Astrocyte of the spinal cord (primary cell): Measurements from ENCODE around the gene RFC4.

Experiments used
- DNase-seq: peaks from one replicate; pipeline ENCODE4 v3.0.0; 2011; ENCODE audit warnings: low read depth, low spot score
- H3K4me3 ChIP-seq: 2 replicates; pipeline ENCODE4 v1.5.1; 2011; ENCODE audit warnings: low read depth, mild to moderate bottlenecking, low read length, moderate library complexity
- in situ Hi-C: cut with HindIII; loops from 2 replicates; pipeline ENCODE4 v1.10.0; 2017; ENCODE audit warnings: low sequenced_read_pairs
- TF ChIP-seq, protein P1 (sequence below): IDR thresholded peaks from 2 replicates; pipeline ENCODE4 v1.5.1; 2012; ENCODE audit warnings: low read depth, mild to moderate bottlenecking, low read length, inconsistent platforms

The RFC4 gene

DNA sequence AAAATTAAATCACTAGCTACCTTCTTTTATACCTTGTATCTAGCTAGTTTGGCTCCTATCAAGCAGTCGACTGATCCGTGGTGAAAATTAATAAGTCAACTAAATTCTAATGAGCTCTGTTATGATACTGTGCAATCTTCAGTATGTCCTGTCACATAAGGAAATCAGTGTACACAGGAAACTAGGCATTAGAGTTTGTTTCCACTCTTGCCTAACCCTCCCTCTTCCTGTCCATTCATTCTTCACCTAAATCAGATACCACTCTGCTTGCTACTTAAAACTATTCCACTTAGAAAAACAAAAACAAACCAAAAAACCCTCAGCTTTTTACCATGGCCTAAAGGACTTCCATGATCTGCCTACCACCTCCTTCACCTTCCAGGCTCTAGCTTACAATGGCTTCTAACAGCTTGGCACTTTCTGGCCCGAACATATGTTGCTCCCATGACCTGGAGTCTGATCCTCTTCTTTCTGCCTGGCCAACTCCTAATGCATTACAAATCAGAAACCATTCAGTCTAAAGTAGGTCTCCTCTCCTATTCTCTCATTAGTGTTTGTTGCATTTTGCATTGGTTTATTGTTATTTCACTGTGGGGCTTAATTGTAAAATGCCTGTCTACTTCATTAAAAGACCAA, 7.9 kb downstream of the RFC4 start:
- TF ChIP-seq, protein P1, sequence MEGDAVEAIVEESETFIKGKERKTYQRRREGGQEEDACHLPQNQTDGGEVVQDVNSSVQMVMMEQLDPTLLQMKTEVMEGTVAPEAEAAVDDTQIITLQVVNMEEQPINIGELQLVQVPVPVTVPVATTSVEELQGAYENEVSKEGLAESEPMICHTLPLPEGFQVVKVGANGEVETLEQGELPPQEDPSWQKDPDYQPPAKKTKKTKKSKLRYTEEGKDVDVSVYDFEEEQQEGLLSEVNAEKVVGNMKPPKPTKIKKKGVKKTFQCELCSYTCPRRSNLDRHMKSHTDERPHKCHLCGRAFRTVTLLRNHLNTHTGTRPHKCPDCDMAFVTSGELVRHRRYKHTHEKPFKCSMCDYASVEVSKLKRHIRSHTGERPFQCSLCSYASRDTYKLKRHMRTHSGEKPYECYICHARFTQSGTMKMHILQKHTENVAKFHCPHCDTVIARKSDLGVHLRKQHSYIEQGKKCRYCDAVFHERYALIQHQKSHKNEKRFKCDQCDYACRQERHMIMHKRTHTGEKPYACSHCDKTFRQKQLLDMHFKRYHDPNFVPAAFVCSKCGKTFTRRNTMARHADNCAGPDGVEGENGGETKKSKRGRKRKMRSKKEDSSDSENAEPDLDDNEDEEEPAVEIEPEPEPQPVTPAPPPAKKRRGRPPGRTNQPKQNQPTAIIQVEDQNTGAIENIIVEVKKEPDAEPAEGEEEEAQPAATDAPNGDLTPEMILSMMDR = no peak
- DNase-seq = no peak
- H3K4me3 ChIP-seq = no peak overlapping the region
- in situ Hi-C loops = no loop called here

DNA sequence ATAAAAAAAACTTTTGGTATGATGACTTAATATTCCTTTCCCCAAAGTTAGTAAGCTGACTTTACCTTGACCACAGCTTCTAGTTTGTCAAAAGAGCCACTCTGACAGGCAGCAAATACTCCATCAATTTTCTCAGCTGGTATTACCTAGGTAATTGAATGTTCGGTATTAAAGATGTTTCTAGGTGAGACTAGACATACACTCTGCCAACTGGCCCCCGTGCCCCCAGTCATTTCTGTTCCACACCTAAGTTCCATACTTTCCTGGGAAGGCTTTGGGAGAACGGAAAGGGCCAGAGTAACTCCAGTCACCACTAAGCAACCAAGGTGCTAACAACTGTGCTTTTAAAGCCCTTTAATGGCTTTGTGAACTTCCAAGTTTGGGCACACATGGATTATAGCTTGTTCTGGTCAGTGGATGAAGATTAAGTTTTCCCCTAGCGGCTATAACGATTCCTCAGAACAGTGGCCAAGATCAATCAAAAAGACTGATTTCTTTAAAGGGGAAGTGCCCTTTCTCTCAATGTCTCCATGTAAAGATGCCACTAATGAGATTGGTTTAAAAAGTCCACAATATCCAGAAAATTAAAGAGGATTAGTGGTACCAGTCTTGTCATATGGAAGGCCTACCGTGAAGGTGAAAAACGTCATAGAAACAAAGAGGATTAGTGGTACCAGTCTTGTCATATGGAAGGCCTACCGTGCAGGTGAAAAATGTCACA, 15.9 kb downstream of the RFC4 start:
- peak; percentile 53 for DNase-seq
- in situ Hi-C loops = no loop called here
- no peak overlapping the region for H3K4me3 ChIP-seq
- TF ChIP-seq, protein P1 = no peak

DNA sequence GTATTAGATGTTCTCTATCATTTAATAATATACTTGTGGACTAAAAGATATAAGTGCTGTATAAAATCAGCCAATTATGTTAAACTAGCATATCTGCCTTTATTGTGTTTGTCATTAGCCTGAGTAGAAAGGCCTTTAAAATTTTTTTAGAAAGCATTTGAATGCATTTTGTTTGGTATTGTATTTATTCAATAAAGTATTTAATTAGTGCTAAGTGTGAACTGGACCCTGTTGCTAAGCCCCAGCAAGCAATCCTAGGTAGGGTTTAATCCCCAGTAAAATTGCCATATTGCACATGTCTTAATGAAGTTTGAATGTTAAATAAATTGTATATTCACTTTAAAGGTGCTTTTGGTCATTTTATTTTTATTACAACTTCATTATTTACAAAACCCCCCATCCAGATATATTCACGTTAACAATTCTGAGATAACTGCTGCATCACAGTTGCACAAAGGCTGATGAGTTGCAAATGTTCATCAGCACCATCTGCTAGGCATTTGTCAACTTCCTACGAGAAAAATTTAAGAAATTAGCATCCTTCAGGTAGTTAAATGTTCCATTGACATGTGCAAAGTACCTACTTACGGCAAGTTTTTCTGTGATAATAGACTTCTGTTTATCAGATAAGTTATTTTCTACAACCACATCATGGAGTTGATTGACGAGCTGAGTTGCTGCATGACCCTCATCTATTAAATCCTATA, 16.6 kb downstream of the RFC4 start:
- DNase-seq = peak; percentile 23
- TF ChIP-seq, protein P1 = no peak
- in situ Hi-C loops = no loop called here
- H3K4me3 ChIP-seq = no peak overlapping the region

- in situ Hi-C loops = no loop called here
- TF ChIP-seq, protein P1 = no peak
- H3K4me3 ChIP-seq = no peak overlapping the region
- DNase-seq = no peak
These were observed 17.6 kb downstream of the RFC4 start for GRCh38 chr3:186788482-186789370.

- no peak overlapping the region for H3K4me3 ChIP-seq
- TF ChIP-seq, protein P1 = no peak
- in situ Hi-C loops = no loop called here
- no peak for DNase-seq
These were observed 18.4 kb downstream of the RFC4 start for GRCh38 chr3:186787642-186788481.
